ENCODE measurements around the gene IFFO2. TPM values are rescaled to one million over a fixed set of nuclear protein-coding genes. Genes with fewer than 3 reads are reported as not detected.

IFFO2 gene
- polyA plus RNA-seq, 1 of the 3 experiments (the other 2 are of a cell fraction), result 10.5 TPM

DNA sequence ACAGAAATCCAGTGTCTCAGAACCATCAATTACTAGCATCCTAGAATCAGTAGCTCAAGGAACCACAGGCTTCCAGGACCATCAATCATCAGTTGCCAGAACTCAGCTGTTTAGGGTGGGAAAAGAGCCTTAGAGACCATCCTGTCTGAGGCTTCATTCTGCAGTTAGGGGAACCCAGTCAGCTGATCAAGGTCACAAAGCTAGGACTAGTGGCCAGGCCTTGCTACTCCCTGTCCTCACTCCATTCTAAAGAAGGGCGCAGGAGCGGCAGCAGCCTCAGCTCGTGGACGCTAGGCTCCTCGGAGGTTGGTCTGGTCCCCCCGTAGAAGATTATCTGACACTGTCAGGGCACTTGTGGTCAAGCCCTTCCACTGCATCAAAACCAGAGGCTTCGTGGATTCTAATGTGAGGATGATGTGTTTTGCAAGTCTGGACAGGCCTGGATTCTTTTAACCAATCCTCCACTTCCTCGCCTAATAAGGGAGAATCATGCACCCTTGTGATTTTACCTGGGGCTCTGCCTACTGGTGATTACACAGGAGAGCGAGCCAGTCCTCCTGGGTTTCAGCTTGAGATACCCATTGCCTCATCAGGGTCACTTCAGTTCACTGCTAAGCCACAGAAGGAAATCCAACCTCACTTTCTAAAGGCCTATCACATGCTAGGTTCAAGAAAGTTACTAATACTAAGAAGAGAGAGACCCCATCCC is 41.7 kb upstream of the IFFO2 start:
- WGBS (ENCODE audit: low lambda C conversion rate), result 77% methylated on average over 9 of the region's 9 CpGs
- peaks cover 3% of the 10 kb centered on the region for H3F3A ChIP-seq (replicated peaks; ENCODE audit: insufficient read depth)
- H4K20me1 ChIP-seq (ENCODE audit: insufficient read depth), result no peaks in the 10 kb centered on the region
- DNase-seq, result no peak
- H3K36me3 ChIP-seq (replicated peaks in 1 of 2; ENCODE audit: control insufficient read depth in 1 of 2, insufficient read depth in 2 of 2, low read length in 1 of 2), result no peaks in the 10 kb centered on the region
- no peak overlapping the region for H3K27ac ChIP-seq (ENCODE audit: low read depth in 2 of 2, low read length in 1 of 2)
- no peak overlapping the region for H3K4me2 ChIP-seq
- TF ChIP-seq, protein P1, sequence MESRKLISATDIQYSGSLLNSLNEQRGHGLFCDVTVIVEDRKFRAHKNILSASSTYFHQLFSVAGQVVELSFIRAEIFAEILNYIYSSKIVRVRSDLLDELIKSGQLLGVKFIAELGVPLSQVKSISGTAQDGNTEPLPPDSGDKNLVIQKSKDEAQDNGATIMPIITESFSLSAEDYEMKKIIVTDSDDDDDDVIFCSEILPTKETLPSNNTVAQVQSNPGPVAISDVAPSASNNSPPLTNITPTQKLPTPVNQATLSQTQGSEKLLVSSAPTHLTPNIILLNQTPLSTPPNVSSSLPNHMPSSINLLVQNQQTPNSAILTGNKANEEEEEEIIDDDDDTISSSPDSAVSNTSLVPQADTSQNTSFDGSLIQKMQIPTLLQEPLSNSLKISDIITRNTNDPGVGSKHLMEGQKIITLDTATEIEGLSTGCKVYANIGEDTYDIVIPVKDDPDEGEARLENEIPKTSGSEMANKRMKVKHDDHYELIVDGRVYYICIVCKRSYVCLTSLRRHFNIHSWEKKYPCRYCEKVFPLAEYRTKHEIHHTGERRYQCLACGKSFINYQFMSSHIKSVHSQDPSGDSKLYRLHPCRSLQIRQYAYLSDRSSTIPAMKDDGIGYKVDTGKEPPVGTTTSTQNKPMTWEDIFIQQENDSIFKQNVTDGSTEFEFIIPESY (IDR thresholded peaks at IDR 0.05; ENCODE audit: borderline replicate concordance, low read depth), result no peak
- TF ChIP-seq SMC3 (IDR thresholded peaks at IDR 0.05; ENCODE audit: low read depth, low read length) (no peak), MAX (IDR thresholded peaks at IDR 0.05; ENCODE audit: low read depth) (no peak)
- no peak overlapping the region for H2AFZ ChIP-seq (ENCODE audit: low read depth)
- no peak overlapping the region for H3K4me3 ChIP-seq (ENCODE audit: low read depth in 2 of 2, low read length in 1 of 2)
- no peaks in the 10 kb centered on the region for H3K9me2 ChIP-seq
- no peaks in the 10 kb centered on the region for H3K79me2 ChIP-seq (ENCODE audit: insufficient read depth)
- peaks cover 11% of the 10 kb centered on the region for H3K9me3 ChIP-seq
- ChIA-PET POLR2A (no interaction called here), CTCF (no interaction called here)
- no peaks in the 10 kb centered on the region for H3K4me1 ChIP-seq (ENCODE audit: control insufficient read depth in 1 of 2, insufficient read depth in 2 of 2, low read depth in 1 of 2, low read length in 1 of 2)
- H3K9ac ChIP-seq, result no peak overlapping the region
- no peaks in the 10 kb centered on the region for H3K27me3 ChIP-seq (ENCODE audit: insufficient read depth)

DNA sequence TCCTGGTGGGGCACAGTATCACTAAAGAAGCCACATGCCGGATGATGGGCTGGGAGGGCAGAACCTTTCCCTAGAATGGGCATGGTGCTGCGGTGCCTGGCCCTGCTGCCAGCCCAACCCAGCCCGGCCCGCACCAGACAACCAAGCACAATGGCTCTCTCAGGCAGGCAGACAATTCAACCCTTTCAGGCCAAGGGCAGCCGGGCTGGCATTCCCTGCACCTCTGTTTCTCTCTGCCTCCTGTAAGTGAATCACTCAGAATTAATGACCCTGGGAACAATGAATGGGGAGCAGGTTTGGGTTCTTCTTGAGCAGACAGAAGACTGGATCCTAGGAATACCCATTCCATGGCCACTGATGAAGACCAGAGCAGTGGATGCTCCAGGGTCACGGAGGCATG is 41.0 kb upstream of the IFFO2 start:
- no peak for DNase-seq
- CTCF ChIA-PET, result no interaction called here
- WGBS (ENCODE audit: low lambda C conversion rate), result 84% methylated on average over 5 of the region's 6 CpGs
- TF ChIP-seq NRF1 (IDR thresholded peaks at IDR 0.05; ENCODE audit: low read depth, low read length) (no peak), TEAD4 (IDR thresholded peaks at IDR 0.05; ENCODE audit: borderline replicate concordance, insufficient read depth) (no peak), TCF12 (IDR thresholded peaks at IDR 0.05) (no peak), NFIC (IDR thresholded peaks at IDR 0.05; ENCODE audit: borderline replicate concordance) (no peak), SIN3A (IDR thresholded peaks at IDR 0.05; ENCODE audit: borderline replicate concordance, low read depth, low read length) (no peak), FOXJ3 (CRISPR knock-in tag; IDR thresholded peaks at IDR 0.05) (no peak), YY1 (IDR thresholded peaks at IDR 0.05; ENCODE audit: low read depth) (no peak), POLR2AphosphoS5 (IDR thresholded peaks at IDR 0.05; ENCODE audit: low read depth, low read length) (no peak), EP300 (IDR thresholded peaks at IDR 0.05; ENCODE audit: borderline replicate concordance in 1 of 2, low read depth in 1 of 2, low read length in 1 of 2) (no peak), REST (IDR thresholded peaks at IDR 0.05; ENCODE audit: low read depth, low read length) (no peak), EZH2phosphoT487 (IDR thresholded peaks at IDR 0.05; ENCODE audit: borderline replicate concordance, low read depth) (no peak), FOSL2 (IDR thresholded peaks at IDR 0.05; ENCODE audit: borderline replicate concordance, low read depth) (no peak), CHD2 (IDR thresholded peaks at IDR 0.05; ENCODE audit: low read length, partially characterized antibody) (no peak), SMC3 (IDR thresholded peaks at IDR 0.05; ENCODE audit: low read depth, low read length) (no peak), TAF1 (IDR thresholded peaks at IDR 0.05; ENCODE audit: borderline replicate concordance, low read depth, low read length) (no peak), RAD21 (IDR thresholded peaks at IDR 0.05; ENCODE audit: low read length) (no peak), USF2 (IDR thresholded peaks at IDR 0.05; ENCODE audit: borderline replicate concordance, low read depth, low read length) (no peak)
- TF ChIP-seq, protein P2, sequence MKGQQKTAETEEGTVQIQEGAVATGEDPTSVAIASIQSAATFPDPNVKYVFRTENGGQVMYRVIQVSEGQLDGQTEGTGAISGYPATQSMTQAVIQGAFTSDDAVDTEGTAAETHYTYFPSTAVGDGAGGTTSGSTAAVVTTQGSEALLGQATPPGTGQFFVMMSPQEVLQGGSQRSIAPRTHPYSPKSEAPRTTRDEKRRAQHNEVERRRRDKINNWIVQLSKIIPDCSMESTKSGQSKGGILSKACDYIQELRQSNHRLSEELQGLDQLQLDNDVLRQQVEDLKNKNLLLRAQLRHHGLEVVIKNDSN (IDR thresholded peaks at IDR 0.05; ENCODE audit: borderline replicate concordance, low read depth), result no peak

More for the DNA sequence above, 41.0 kb upstream of the IFFO2 start:
- Histone ChIP-seq H3K79me2 (ENCODE audit: insufficient read depth) (no peaks in the 10 kb centered on the region), H2AFZ (ENCODE audit: low read depth) (no peak overlapping the region), H3K27me3 (ENCODE audit: insufficient read depth) (no peaks in the 10 kb centered on the region), H3K9ac (no peak overlapping the region), H3F3A (replicated peaks; ENCODE audit: insufficient read depth) (peaks cover 3% of the 10 kb centered on the region), H3K9me3 (peaks cover 7% of the 10 kb centered on the region; the same call in 1 of the 2 replicates), H3K27ac (ENCODE audit: low read depth in 2 of 2, low read length in 1 of 2) (no peak overlapping the region), H3K4me2 (no peak overlapping the region), H4K20me1 (ENCODE audit: insufficient read depth) (no peaks in the 10 kb centered on the region), H3K4me1 (ENCODE audit: control insufficient read depth in 1 of 2, insufficient read depth in 2 of 2, low read depth in 1 of 2, low read length in 1 of 2) (no peaks in the 10 kb centered on the region), H3K36me3 (replicated peaks in 1 of 2; ENCODE audit: control insufficient read depth in 1 of 2, insufficient read depth in 2 of 2, low read length in 1 of 2) (no peaks in the 10 kb centered on the region), H3K4me3 (ENCODE audit: low read depth in 2 of 2, low read length in 1 of 2) (no peak overlapping the region), H3K9me2 (no peaks in the 10 kb centered on the region)
- POLR2A ChIA-PET, result no interaction called here

Data from SK-N-SH (cell line).